Keratinocyte (primary cell): ENCODE data around the gene LHFPL3. TPM values are rescaled to one million over a fixed set of nuclear protein-coding genes. Genes with fewer than 3 reads are reported as not detected.

Experiments
- DNase-seq: peaks from one replicate; pipeline ENCODE4 v3.0.0-alpha.2; 2011; ENCODE audit warnings: low read depth, missing footprints, low spot score
- FAIRE-seq: peaks from 2 replicates; lab custom pipeline; 2011; peaks lifted over from hg19 to GRCh38; lab: Jason Lieb, UNC
- H2AFZ ChIP-seq: 2 replicates; pipeline ENCODE4 v1.6.0; 2012; ENCODE audit warnings: low read length, control low read depth, inconsistent platforms; ENCODE audit not compliant: control insufficient read depth
- H3K27ac ChIP-seq: 2 replicates; pipeline ENCODE4 v1.5.1; 2011; ENCODE audit warnings: low read length; ENCODE audit not compliant: control insufficient read depth, insufficient read depth
- H3K27me3 ChIP-seq: 3 replicates; pipeline ENCODE4 v1.6.0; 2011; ENCODE audit warnings: low read length; ENCODE audit not compliant: control insufficient read depth, insufficient read depth; ENCODE audit errors: extremely low read depth
- H3K36me3 ChIP-seq, 2 experiments: 2 replicates in 1 of 2; 3 replicates in 1 of 2; pipeline ENCODE4 v1.5.1; 2011; ENCODE audit warnings: low read length in 2 of 2, mild to moderate bottlenecking in 1 of 2; ENCODE audit not compliant: control insufficient read depth in 2 of 2, insufficient read depth in 2 of 2; ENCODE audit errors: extremely low read depth in 1 of 2
- H3K4me1 ChIP-seq: 3 replicates; pipeline ENCODE4 v1.5.1; 2011; ENCODE audit warnings: low read length; ENCODE audit not compliant: control insufficient read depth, insufficient read depth; ENCODE audit errors: extremely low read depth
- H3K4me2 ChIP-seq: 3 replicates; pipeline ENCODE4 v1.6.0; 2011; ENCODE audit warnings: low read depth, low read length; ENCODE audit not compliant: control insufficient read depth, insufficient read depth; ENCODE audit errors: extremely low read depth
- H3K4me3 ChIP-seq, 3 experiments: fragments of 200-600 bp in 1 of 3; sonication (generic) in 1 of 3; 2 replicates in 2 of 3; 3 replicates in 1 of 3; pipeline ENCODE4 v1.5.1; 2011 to 2016; ENCODE audit warnings: low read length in 3 of 3, mild to moderate bottlenecking in 3 of 3, control low read depth in 2 of 3, inconsistent platforms in 1 of 3, low read depth in 1 of 3, mixed read lengths in 1 of 3, mixed run types in 1 of 3, moderate library complexity in 1 of 3; ENCODE audit not compliant: control insufficient read depth in 2 of 3, insufficient read depth in 2 of 3; ENCODE audit errors: extremely low read depth in 1 of 3
- H3K79me2 ChIP-seq: 2 replicates; pipeline ENCODE4 v1.6.0; 2012; ENCODE audit warnings: low read length; ENCODE audit not compliant: control insufficient read depth, insufficient read depth
- H3K9ac ChIP-seq: 3 replicates; pipeline ENCODE4 v1.6.0; 2011; ENCODE audit warnings: low read length; ENCODE audit not compliant: control insufficient read depth, insufficient read depth; ENCODE audit errors: extremely low read depth
- H3K9me1 ChIP-seq: 3 replicates; pipeline ENCODE4 v1.6.0; 2011; ENCODE audit warnings: low read length; ENCODE audit not compliant: control insufficient read depth, insufficient read depth; ENCODE audit errors: extremely low read depth
- H3K9me3 ChIP-seq: 2 replicates; pipeline ENCODE4 v1.5.1; 2012; ENCODE audit warnings: low read depth, low read length; ENCODE audit not compliant: control insufficient read depth
- H4K20me1 ChIP-seq: 3 replicates; pipeline ENCODE4 v1.6.0; 2011; ENCODE audit warnings: low read length; ENCODE audit not compliant: control insufficient read depth, insufficient read depth; ENCODE audit errors: extremely low read depth
- CTCF ChIP-seq, 3 experiments: IDR thresholded peaks in 1 of 3; conservative IDR thresholded peaks in 1 of 3; optimal IDR thresholded peaks in 1 of 3; 2 replicates in 2 of 3; 3 replicates in 1 of 3; pipeline versions ENCODE3 to v1.5.1; 2011; ENCODE audit warnings: low read length in 3 of 3, mild to moderate bottlenecking in 3 of 3, moderate library complexity in 2 of 3, control low read depth in 1 of 3, inconsistent platforms in 1 of 3; ENCODE audit not compliant: insufficient read depth in 2 of 3; ENCODE audit errors: extremely low read depth in 1 of 3
- EZH2 ChIP-seq: IDR thresholded peaks from one replicate; pipeline ENCODE4 v1.6.1; 2012; ENCODE audit warnings: inconsistent platforms, mild to moderate bottlenecking, low read length, moderate library complexity
- dilution Hi-C: fragments of 300-500 bp; cut with MboI; formaldehyde crosslinking; loops from one replicate; pipeline ENCODE4 v1.7.0; 2020; ENCODE audit warnings: low sequenced_read_pairs; ENCODE audit not compliant: extremely low pct_ligation_motif_present
- polyA plus RNA-seq, 5 experiments: library from polyadenylated mRNA; depleted of rRNA in 3 of 5; stranded (reverse) in 3 of 5; stranded (forward) in 1 of 5; unstranded in 1 of 5; fragments of >200 nt; gene quantifications; 1 replicate in 1 of 5; 2 replicates in 3 of 5; 3 replicates in 1 of 5; pipeline versions ENCODE4 v1.2.1 to v1.2.3, GENCODE V29; 2011 to 2012; ENCODE audit warnings: missing spikeins in 2 of 5, low read depth in 1 of 5, low replicate concordance in 1 of 5

The LHFPL3 gene
- polyA plus RNA-seq, 1 donor (not counting 4 experiments of a cell fraction or from before 2014, with no cell fraction given): not detected

GRCh38 chr7:104442481-104442880, 114.1 kb downstream of the LHFPL3 start:
- Histone ChIP-seq H3K27me3 (no peaks in the 10 kb centered on the region), H3K4me3 (no peak overlapping the region), H3K4me2 (no peak overlapping the region), H3K9ac (no peak overlapping the region), H4K20me1 (no peaks in the 10 kb centered on the region), H3K9me3 (no peaks in the 10 kb centered on the region), H2AFZ (no peak overlapping the region), H3K27ac (no peak overlapping the region), H3K9me1 (no peaks in the 10 kb centered on the region), H3K79me2 (no peaks in the 10 kb centered on the region), H3K4me1 (no peaks in the 10 kb centered on the region), H3K36me3 (no peaks in the 10 kb centered on the region)
- dilution Hi-C loops: no loop called here
- FAIRE-seq (no peak), DNase-seq (no peak)
- TF ChIP-seq CTCF (optimal IDR thresholded peaks at IDR 0.05 in 1 of 3, IDR thresholded peaks at IDR 0.05 in 1 of 3, conservative IDR thresholded peaks at IDR 0.05 in 1 of 3; ENCODE audit: extremely low read depth in 1 of 3, insufficient read depth in 2 of 3, low read length in 3 of 3) (no peak), EZH2 (no peak)

- dilution Hi-C loops: no loop called here
- Histone ChIP-seq H3K79me2 (no peaks in the 10 kb centered on the region), H3K9ac (no peak overlapping the region), H3K9me3 (no peaks in the 10 kb centered on the region), H4K20me1 (no peaks in the 10 kb centered on the region), H3K27ac (no peak overlapping the region), H3K27me3 (no peaks in the 10 kb centered on the region), H3K9me1 (no peaks in the 10 kb centered on the region), H3K4me1 (no peaks in the 10 kb centered on the region), H2AFZ (no peak overlapping the region), H3K36me3 (no peaks in the 10 kb centered on the region), H3K4me3 (no peak overlapping the region), H3K4me2 (no peak overlapping the region)
- TF ChIP-seq EZH2 (no peak), CTCF (optimal IDR thresholded peaks at IDR 0.05 in 1 of 3, IDR thresholded peaks at IDR 0.05 in 1 of 3, conservative IDR thresholded peaks at IDR 0.05 in 1 of 3; ENCODE audit: extremely low read depth in 1 of 3, insufficient read depth in 2 of 3, low read length in 3 of 3) (no peak)
- FAIRE-seq (no peak), DNase-seq (no peak)
Measured at GRCh38 chr7:104444017-104444416, 115.6 kb downstream of the LHFPL3 start.
